Epithelial cell of esophagus (primary cell): ENCODE measurements around the gene GLIS1.
A peak's percentile ranks its signal among the peaks of the same experiment; 100 is the strongest.

Source experiments
- DNase-seq: peaks from one replicate; pipeline ENCODE4 v3.0.0; 2010; ENCODE audit warnings: low read depth
- H3K4me3 ChIP-seq: 2 replicates; pipeline ENCODE4 v1.5.1; 2011; ENCODE audit warnings: mild to moderate bottlenecking, low read length, control low read depth
- TF ChIP-seq, protein P1 (sequence below): IDR thresholded peaks from 2 replicates; pipeline ENCODE4 v1.5.1; 2011; ENCODE audit warnings: low read depth, mild to moderate bottlenecking, low read length, control low read depth, inconsistent platforms; ENCODE audit not compliant: insufficient read depth; ENCODE audit errors: missing control alignments

Gene GLIS1

GRCh38 chr1:53524428-53525375 lies 214.3 kb downstream of the GLIS1 start:
- H3K4me3 ChIP-seq: no peak overlapping the region
- TF ChIP-seq, protein P1, sequence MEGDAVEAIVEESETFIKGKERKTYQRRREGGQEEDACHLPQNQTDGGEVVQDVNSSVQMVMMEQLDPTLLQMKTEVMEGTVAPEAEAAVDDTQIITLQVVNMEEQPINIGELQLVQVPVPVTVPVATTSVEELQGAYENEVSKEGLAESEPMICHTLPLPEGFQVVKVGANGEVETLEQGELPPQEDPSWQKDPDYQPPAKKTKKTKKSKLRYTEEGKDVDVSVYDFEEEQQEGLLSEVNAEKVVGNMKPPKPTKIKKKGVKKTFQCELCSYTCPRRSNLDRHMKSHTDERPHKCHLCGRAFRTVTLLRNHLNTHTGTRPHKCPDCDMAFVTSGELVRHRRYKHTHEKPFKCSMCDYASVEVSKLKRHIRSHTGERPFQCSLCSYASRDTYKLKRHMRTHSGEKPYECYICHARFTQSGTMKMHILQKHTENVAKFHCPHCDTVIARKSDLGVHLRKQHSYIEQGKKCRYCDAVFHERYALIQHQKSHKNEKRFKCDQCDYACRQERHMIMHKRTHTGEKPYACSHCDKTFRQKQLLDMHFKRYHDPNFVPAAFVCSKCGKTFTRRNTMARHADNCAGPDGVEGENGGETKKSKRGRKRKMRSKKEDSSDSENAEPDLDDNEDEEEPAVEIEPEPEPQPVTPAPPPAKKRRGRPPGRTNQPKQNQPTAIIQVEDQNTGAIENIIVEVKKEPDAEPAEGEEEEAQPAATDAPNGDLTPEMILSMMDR: no peak
- DNase-seq: no peak

GRCh38 chr1:53521924-53522552 lies 216.9 kb downstream of the GLIS1 start:
- TF ChIP-seq, protein P1: no peak
- H3K4me3 ChIP-seq: no peak overlapping the region
- DNase-seq: peak; percentile 11

DNA sequence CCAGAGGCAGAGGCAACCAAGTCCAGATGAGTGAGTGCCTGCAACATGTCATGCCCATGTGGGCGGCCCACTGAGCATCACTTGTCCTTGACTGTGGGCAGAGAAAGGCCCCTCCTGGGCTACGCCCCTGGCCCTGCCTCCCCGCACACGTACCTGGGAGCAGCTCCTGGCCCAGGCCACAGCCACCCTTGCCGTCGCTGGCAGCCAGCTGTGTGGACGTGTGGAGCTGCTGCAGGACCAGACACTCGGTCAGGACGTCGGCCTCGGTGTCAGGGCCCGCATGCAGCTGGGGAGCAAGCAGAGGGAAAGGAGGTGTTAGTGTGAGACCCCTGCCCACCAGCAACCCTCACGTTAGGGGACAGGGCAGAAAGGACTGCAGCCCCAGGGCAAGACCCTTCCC lies 218.5 kb downstream of the GLIS1 start:
- no peak for DNase-seq
- no peak overlapping the region for H3K4me3 ChIP-seq
- TF ChIP-seq, protein P1: no peak

GRCh38 chr1:53519421-53519820 lies 219.5 kb downstream of the GLIS1 start:
- TF ChIP-seq, protein P1: no peak
- no peak for DNase-seq
- H3K4me3 ChIP-seq: no peak overlapping the region

- DNase-seq: no peak
- H3K4me3 ChIP-seq: no peak overlapping the region
- TF ChIP-seq, protein P1: no peak
Measured at GRCh38 chr1:53518775-53519174, 220.2 kb downstream of the GLIS1 start.

DNA sequence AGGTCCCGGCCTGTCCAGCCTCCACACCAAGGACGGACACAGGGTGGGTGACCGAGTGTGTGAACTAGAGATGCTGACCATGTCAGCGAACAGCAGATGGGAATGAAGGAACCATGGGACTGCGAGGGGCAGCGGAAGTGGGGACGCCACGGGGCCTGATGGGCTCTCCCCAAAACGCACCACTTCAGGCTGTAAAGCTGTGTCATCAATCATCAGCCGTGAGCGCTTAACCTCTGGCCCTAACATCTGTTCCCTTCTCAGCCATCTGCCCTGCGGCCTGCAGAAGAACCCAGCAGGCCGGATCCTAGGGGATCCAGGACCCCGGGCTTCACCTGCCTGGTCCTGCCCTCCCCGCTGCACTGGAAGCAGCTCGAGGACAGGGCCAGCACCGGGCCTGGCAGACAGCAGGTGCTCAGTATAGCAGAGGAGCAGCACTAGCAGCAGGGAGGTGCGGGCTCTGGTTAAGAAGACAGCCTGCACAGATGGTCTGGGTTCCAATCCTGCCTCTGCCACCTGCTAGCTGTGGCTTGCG lies 221.1 kb downstream of the GLIS1 start:
- H3K4me3 ChIP-seq: no peak overlapping the region
- TF ChIP-seq, protein P1: no peak
- DNase-seq: no peak

GRCh38 chr1:53517109-53517508 lies 221.9 kb downstream of the GLIS1 start:
- DNase-seq: no peak
- H3K4me3 ChIP-seq: no peak overlapping the region
- TF ChIP-seq, protein P1: no peak
